ENCODE results near the gene SND1. TPM values are rescaled to one million over a fixed set of nuclear protein-coding genes. Genes with fewer than 3 reads are reported as not detected.

The SND1 gene
- total and polyA plus RNA-seq, 2 donors (not counting 3 experiments of a cell fraction or from before 2014, with no cell fraction given), result 116 to 249 TPM

GRCh38 chr7:128103498-128104107 is 451.6 kb downstream of the SND1 start:
- no peaks in the 10 kb centered on the region for H3K9me3 ChIP-seq (replicated peaks; ENCODE audit: control insufficient read depth, insufficient read depth, low read length)
- dilution Hi-C loops (cut with MboI; ENCODE audit: extremely low pct_ligation_motif_present, low sequenced_read_pairs) (no loop called here), intact Hi-C loops (cut with micrococcal nuclease) (loop anchor here (10.0 kb wide), 1 partner anchor 101 kb away; no protein-coding TSS in a partner anchor)
- ChIA-PET CTCF (interaction anchor here (0.9 to 3.8 kb wide), 6 partner anchors 22 to 395 kb away, joined by 3 to 26 read pairs (median 10); no protein-coding TSS in a partner anchor), POLR2A (no interaction called here)
- BruUV-seq (replicated peaks), result no TSS peak
- peaks cover 6% of the 10 kb centered on the region for H3K4me1 ChIP-seq (ENCODE audit: control insufficient read depth, extremely low read depth, insufficient read depth, low read length)
- H3K4me3 ChIP-seq (replicated peaks in 1 of 3; ENCODE audit: insufficient read depth in 1 of 3, low read depth in 1 of 3, low read length in 3 of 3), result peak overlapping the region in 2 of 3 experiments; percentile 18 to 32
- peak overlapping the region; percentile 76 for H3K4me2 ChIP-seq (ENCODE audit: insufficient read depth, low read length)
- H3K9me1 ChIP-seq (replicated peaks; ENCODE audit: control insufficient read depth, extremely low read depth, insufficient read depth, low read length), result no peaks in the 10 kb centered on the region
- H3K27me3 ChIP-seq (ENCODE audit: control insufficient read depth in 2 of 2, insufficient read depth in 2 of 2, low read length in 2 of 2), result peaks cover 6 to 20% of the 10 kb centered on the region in 2 experiments
- DNase-seq (ENCODE audit: low read depth, low spot score), result peak; percentile 28
- no peak overlapping the region for H3K27ac ChIP-seq (ENCODE audit: insufficient read depth, low read depth, low read length)
- H3K79me2 ChIP-seq (ENCODE audit: control insufficient read depth, insufficient read depth, low read length), result no peaks in the 10 kb centered on the region
- FAIRE-seq, result peak; percentile 47
- TF ChIP-seq MAX (IDR thresholded peaks at IDR 0.05; ENCODE audit: insufficient read depth, insufficient read length) (no peak), CTCF (IDR thresholded peaks at IDR 0.05; ENCODE audit: extremely low read depth in 1 of 2, insufficient read depth in 1 of 2, low read depth in 1 of 2, low read length in 2 of 2) (no peak), POLR2A (IDR thresholded peaks at IDR 0.05; ENCODE audit: low read depth, low read length) (no peak), MYC (IDR thresholded peaks at IDR 0.05; ENCODE audit: low read depth, low read length) (no peak), POLR2AphosphoS5 (IDR thresholded peaks at IDR 0.05; ENCODE audit: insufficient read depth, low read depth, low read length) (peak; percentile 31)
- no peak overlapping the region for H3K9ac ChIP-seq (replicated peaks; ENCODE audit: extremely low read depth, insufficient read depth, low read length)
- no peaks in the 10 kb centered on the region for H3K36me3 ChIP-seq (ENCODE audit: control insufficient read depth in 2 of 2, extremely low read depth in 1 of 2, insufficient read depth in 2 of 2, low read length in 2 of 2)
- H2AFZ ChIP-seq (ENCODE audit: low read depth, low read length), result peak overlapping the region; percentile 43
- no peaks in the 10 kb centered on the region for H4K20me1 ChIP-seq (replicated peaks; ENCODE audit: control insufficient read depth, extremely low read depth, insufficient read depth, low read length)

All from endothelial cell of umbilical vein (primary cell).